NCI-H524 (cell line): ENCODE measurements around the gene ERVH48-1.
"Not testable (repeated sequence)": the region's sequence is repeated elsewhere in the genome, so short reads cannot be mapped to it uniquely, and the experiment has no call there.

Source experiments
- DNase-seq, 2 experiments: peaks; one replicate each; lab custom pipeline; 2025; lab: John Stamatoyannopoulos, UW

Gene ERVH48-1

GRCh38 chr21:42906233-42906632 is 19.2 kb downstream of the ERVH48-1 start:
- no peak for DNase-seq

GRCh38 chr21:42905195-42905594 is 20.2 kb downstream of the ERVH48-1 start:
- DNase-seq: no peak

- no peak for DNase-seq
Measured at GRCh38 chr21:42903817-42904216, 21.6 kb downstream of the ERVH48-1 start.

GRCh38 chr21:42900446-42900845 is 25.0 kb downstream of the ERVH48-1 start:
- no peak for DNase-seq

- peak; percentile 98 to 99 for DNase-seq
Measured at GRCh38 chr21:42892931-42893755, 32.3 kb downstream of the ERVH48-1 start, which contains the start of gene NDUFV3. TSS of gene NDUFV3 (plus strand) at chr21:42893309. CDS start at chr21:42893334, 25 bp downstream.

- DNase-seq: no peak
Measured at GRCh38 chr21:42892582-42892930, 32.9 kb downstream of the ERVH48-1 start.

- DNase-seq: no peak
Measured at GRCh38 chr21:42887326-42887725, 38.1 kb downstream of the ERVH48-1 start.

GRCh38 chr21:42883921-42884320 is 41.5 kb downstream of the ERVH48-1 start:
- DNase-seq: no peak

GRCh38 chr21:42880352-42880751 is 45.1 kb downstream of the ERVH48-1 start:
- no peak for DNase-seq

GRCh38 chr21:42878993-42879787 is 46.2 kb downstream of the ERVH48-1 start, which contains the start of gene WDR4:
TSS of gene WDR4 (minus strand) at chr21:42879539. CDS start at chr21:42879495, 44 bp downstream.
- peak; percentile 96 to 99 for DNase-seq

GRCh38 chr21:42878678-42878992 is 46.8 kb downstream of the ERVH48-1 start:
- DNase-seq: no peak

GRCh38 chr21:42875811-42876210 is 49.6 kb downstream of the ERVH48-1 start:
- DNase-seq: not testable (repeated sequence)

GRCh38 chr21:42873096-42873495 is 52.3 kb downstream of the ERVH48-1 start:
- DNase-seq: no peak

GRCh38 chr21:42868196-42868595 is 57.2 kb downstream of the ERVH48-1 start:
- no peak for DNase-seq
